WTC11 (cell line): Measurements from ENCODE around the gene SND1.

Source experiments
- ATF6 ChIP-seq: sonication (generic); formaldehyde crosslinking; IDR thresholded peaks from 2 replicates; pipeline ENCODE4 v1.8.1; 2023; ENCODE audit warnings: mild to moderate bottlenecking, missing genetic modification reagents
- CTCF ChIP-seq: fragments of 200-600 bp; IDR thresholded peaks from 2 replicates; pipeline ENCODE4 v1.8.0; 2022; ENCODE audit warnings: antibody characterized with exemption
- E2F1 ChIP-seq: sonication (generic); formaldehyde crosslinking; IDR thresholded peaks from 2 replicates; pipeline ENCODE4 v1.8.0; 2022; ENCODE audit warnings: mild to moderate bottlenecking, missing genetic modification reagents
- E2F4 ChIP-seq: sonication (generic); formaldehyde crosslinking; IDR thresholded peaks from 2 replicates; pipeline ENCODE4 v1.8.1; 2022; ENCODE audit warnings: low read depth, mild to moderate bottlenecking, moderate library complexity, missing genetic modification reagents, borderline replicate concordance
- HMGXB4 ChIP-seq: sonication (generic); formaldehyde crosslinking; IDR thresholded peaks from 2 replicates; pipeline ENCODE4 v1.8.1; 2023; ENCODE audit warnings: mild to moderate bottlenecking, moderate library complexity, missing genetic modification reagents
- MAX ChIP-seq: sonication (generic); formaldehyde crosslinking; IDR thresholded peaks from 2 replicates; pipeline ENCODE4 v1.8.0; 2022; ENCODE audit warnings: mild to moderate bottlenecking, missing genetic modification reagents
- TF ChIP-seq, protein P1 (sequence below): sonication (generic); formaldehyde crosslinking; IDR thresholded peaks from 2 replicates; pipeline ENCODE4 v1.8.0; 2023; ENCODE audit warnings: missing genetic modification reagents, mild to moderate bottlenecking, borderline replicate concordance
- TF ChIP-seq, protein P2 (sequence below): sonication (generic); formaldehyde crosslinking; IDR thresholded peaks from 2 replicates; pipeline ENCODE4 v1.8.0; 2023; ENCODE audit warnings: missing genetic modification reagents
- TF ChIP-seq, protein P3 (sequence below): sonication (generic); formaldehyde crosslinking; IDR thresholded peaks from 2 replicates; pipeline ENCODE4 v1.8.0; 2022; ENCODE audit warnings: mild to moderate bottlenecking, missing genetic modification reagents

- TF ChIP-seq CTCF (no peak), E2F4 (CRISPR knock-in tag) (no peak), MAX (CRISPR knock-in tag) (no peak), ATF6 (CRISPR knock-in tag) (no peak), HMGXB4 (CRISPR knock-in tag) (no peak), E2F1 (no peak)
- TF ChIP-seq, protein P1, sequence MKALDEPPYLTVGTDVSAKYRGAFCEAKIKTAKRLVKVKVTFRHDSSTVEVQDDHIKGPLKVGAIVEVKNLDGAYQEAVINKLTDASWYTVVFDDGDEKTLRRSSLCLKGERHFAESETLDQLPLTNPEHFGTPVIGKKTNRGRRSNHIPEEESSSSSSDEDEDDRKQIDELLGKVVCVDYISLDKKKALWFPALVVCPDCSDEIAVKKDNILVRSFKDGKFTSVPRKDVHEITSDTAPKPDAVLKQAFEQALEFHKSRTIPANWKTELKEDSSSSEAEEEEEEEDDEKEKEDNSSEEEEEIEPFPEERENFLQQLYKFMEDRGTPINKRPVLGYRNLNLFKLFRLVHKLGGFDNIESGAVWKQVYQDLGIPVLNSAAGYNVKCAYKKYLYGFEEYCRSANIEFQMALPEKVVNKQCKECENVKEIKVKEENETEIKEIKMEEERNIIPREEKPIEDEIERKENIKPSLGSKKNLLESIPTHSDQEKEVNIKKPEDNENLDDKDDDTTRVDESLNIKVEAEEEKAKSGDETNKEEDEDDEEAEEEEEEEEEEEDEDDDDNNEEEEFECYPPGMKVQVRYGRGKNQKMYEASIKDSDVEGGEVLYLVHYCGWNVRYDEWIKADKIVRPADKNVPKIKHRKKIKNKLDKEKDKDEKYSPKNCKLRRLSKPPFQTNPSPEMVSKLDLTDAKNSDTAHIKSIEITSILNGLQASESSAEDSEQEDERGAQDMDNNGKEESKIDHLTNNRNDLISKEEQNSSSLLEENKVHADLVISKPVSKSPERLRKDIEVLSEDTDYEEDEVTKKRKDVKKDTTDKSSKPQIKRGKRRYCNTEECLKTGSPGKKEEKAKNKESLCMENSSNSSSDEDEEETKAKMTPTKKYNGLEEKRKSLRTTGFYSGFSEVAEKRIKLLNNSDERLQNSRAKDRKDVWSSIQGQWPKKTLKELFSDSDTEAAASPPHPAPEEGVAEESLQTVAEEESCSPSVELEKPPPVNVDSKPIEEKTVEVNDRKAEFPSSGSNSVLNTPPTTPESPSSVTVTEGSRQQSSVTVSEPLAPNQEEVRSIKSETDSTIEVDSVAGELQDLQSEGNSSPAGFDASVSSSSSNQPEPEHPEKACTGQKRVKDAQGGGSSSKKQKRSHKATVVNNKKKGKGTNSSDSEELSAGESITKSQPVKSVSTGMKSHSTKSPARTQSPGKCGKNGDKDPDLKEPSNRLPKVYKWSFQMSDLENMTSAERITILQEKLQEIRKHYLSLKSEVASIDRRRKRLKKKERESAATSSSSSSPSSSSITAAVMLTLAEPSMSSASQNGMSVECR (CRISPR knock-in tag), result no peak
- TF ChIP-seq, protein P2, sequence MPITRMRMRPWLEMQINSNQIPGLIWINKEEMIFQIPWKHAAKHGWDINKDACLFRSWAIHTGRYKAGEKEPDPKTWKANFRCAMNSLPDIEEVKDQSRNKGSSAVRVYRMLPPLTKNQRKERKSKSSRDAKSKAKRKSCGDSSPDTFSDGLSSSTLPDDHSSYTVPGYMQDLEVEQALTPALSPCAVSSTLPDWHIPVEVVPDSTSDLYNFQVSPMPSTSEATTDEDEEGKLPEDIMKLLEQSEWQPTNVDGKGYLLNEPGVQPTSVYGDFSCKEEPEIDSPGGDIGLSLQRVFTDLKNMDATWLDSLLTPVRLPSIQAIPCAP, result no peak
- TF ChIP-seq, protein P3, sequence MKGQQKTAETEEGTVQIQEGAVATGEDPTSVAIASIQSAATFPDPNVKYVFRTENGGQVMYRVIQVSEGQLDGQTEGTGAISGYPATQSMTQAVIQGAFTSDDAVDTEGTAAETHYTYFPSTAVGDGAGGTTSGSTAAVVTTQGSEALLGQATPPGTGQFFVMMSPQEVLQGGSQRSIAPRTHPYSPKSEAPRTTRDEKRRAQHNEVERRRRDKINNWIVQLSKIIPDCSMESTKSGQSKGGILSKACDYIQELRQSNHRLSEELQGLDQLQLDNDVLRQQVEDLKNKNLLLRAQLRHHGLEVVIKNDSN (CRISPR knock-in tag), result no peak
These were observed 239.2 kb downstream of the SND1 start for GRCh38 chr7:127891144-127891543.
